HCT116 (cell line): ENCODE results near the gene ELOB. TPM values are rescaled to one million over a fixed set of nuclear protein-coding genes. Genes with fewer than 3 reads are reported as not detected.
A peak's percentile ranks its signal among the peaks of the same experiment; 100 is the strongest.

Experiments used
- ATAC-seq: fragments of 200-7000 bp; cut with Tn5 transposase; 2 replicates; pipeline ENCODE4 v1.9.1; 2020; ENCODE audit warnings: mild to moderate bottlenecking, moderate library complexity
- BruUV-seq: library from RNA; stranded (reverse); fragments of 400-500 nt; replicated peaks from 2 replicates; lab custom pipeline; 2021; lab: Mats Ljungman, UMichigan
- CTCF ChIA-PET: fragments of 300-600 bp; sonication (Branson Sonifier 250); formaldehyde crosslinking; loops from one replicate; lab custom pipeline; 2021; ENCODE audit warnings: antibody characterized with exemption; lab: Charles Lee
- POLR2A ChIA-PET: fragments of 300-600, 350-600 bp; sonication (Branson Sonifier 250); formaldehyde crosslinking; loops from one replicate; lab custom pipeline; 2021; ENCODE audit warnings: antibody characterized with exemption; lab: Charles Lee
- RAD21 ChIA-PET, 2 experiments: fragments of 300-600 bp; sonication (Branson Sonifier 250); formaldehyde crosslinking; loops; one replicate each; lab custom pipeline; 2023; ENCODE audit warnings: low total read pairs in 2 of 2; ENCODE audit not compliant: uncharacterized antibody in 2 of 2, unreplicated experiment in 2 of 2, low non-redundant PET in 1 of 2; lab: Charles Lee
- DNase-seq: peaks from one replicate; pipeline ENCODE4 v3.0.0-alpha.2; 2010; ENCODE audit warnings: low read depth, low spot score
- H2AFZ ChIP-seq: fragments of 200-600 bp; shearing (Covaris generic), sonication (generic); 2 replicates; pipeline ENCODE4 v1.6.1; 2017; ENCODE audit warnings: low read depth, mixed run types, mixed read lengths, antibody characterized with exemption, low read length; ENCODE audit not compliant: poor library complexity, severe bottlenecking
- H3K27ac ChIP-seq: 2 replicates; pipeline ENCODE4 v1.5.1; 2012; ENCODE audit warnings: low read depth, low read length
- H3K27me3 ChIP-seq: fragments of 200-600 bp; sonication (generic); 2 replicates; pipeline ENCODE4 v1.6.1; 2016; ENCODE audit warnings: mixed run types, low read length, mixed read lengths; ENCODE audit not compliant: insufficient read depth
- H3K36me3 ChIP-seq, 2 experiments: fragments of 200-500 bp in 1 of 2; fragments of 200-600 bp in 1 of 2; sonication (Bioruptor generic) in 1 of 2; sonication (generic) in 1 of 2; 2 replicates each; pipeline versions ENCODE4 v1.5.1 to v1.6.1; 2014 to 2016; ENCODE audit warnings: low read length in 2 of 2, inconsistent platforms in 1 of 2, mixed read lengths in 1 of 2, mixed run types in 1 of 2; ENCODE audit not compliant: insufficient read depth in 2 of 2, control insufficient read depth in 1 of 2
- H3K4me1 ChIP-seq, 2 experiments: fragments of 200-600 bp in 1 of 2; sonication (generic) in 1 of 2; 2 replicates each; pipeline versions ENCODE4 v1.5.1 to v1.6.1; 2012 to 2017; ENCODE audit warnings: low read length in 2 of 2, inconsistent platforms in 1 of 2, mild to moderate bottlenecking in 1 of 2, mixed read lengths in 1 of 2, mixed run types in 1 of 2, moderate library complexity in 1 of 2; ENCODE audit not compliant: insufficient read depth in 2 of 2, control insufficient read depth in 1 of 2
- H3K4me2 ChIP-seq: fragments of 200-600 bp; sonication (generic); 2 replicates; pipeline ENCODE4 v1.6.1; 2017; ENCODE audit warnings: mixed run types, low read length, mixed read lengths
- H3K4me3 ChIP-seq, 2 experiments: fragments of 200-600 bp in 1 of 2; sonication (generic) in 1 of 2; replicated peaks in 1 of 2; 2 replicates each; pipeline ENCODE4 v1.5.1; 2011 to 2016; ENCODE audit warnings: low read length in 2 of 2, control low read depth in 1 of 2, low read depth in 1 of 2, mild to moderate bottlenecking in 1 of 2, mixed read lengths in 1 of 2, mixed run types in 1 of 2
- H3K79me2 ChIP-seq: fragments of 200-600 bp; sonication (generic); 2 replicates; pipeline ENCODE4 v1.6.1; 2017; ENCODE audit warnings: mild to moderate bottlenecking, mixed run types, low read length, moderate library complexity, mixed read lengths; ENCODE audit not compliant: insufficient read depth
- H3K9ac ChIP-seq: fragments of 200-600 bp; sonication (generic); 2 replicates; pipeline ENCODE4 v1.6.1; 2016; ENCODE audit warnings: low read length, mixed read lengths
- H3K9me2 ChIP-seq: fragments of 200-600 bp; sonication (generic), shearing (Covaris generic); 2 replicates; pipeline ENCODE4 v1.6.1; 2017; ENCODE audit warnings: mixed run types, mild to moderate bottlenecking, moderate library complexity; ENCODE audit not compliant: insufficient read depth
- H3K9me3 ChIP-seq, 2 experiments: fragments of 200-500 bp in 1 of 2; fragments of 200-600 bp in 1 of 2; sonication (Bioruptor generic) in 1 of 2; sonication (generic) in 1 of 2; 2 replicates each; pipeline ENCODE4 v1.6.1; 2014 to 2017; ENCODE audit warnings: low read length in 2 of 2, mixed read lengths in 2 of 2, inconsistent platforms in 1 of 2, low read depth in 1 of 2, mild to moderate bottlenecking in 1 of 2, mixed run types in 1 of 2, moderate library complexity in 1 of 2; ENCODE audit not compliant: control insufficient read depth in 1 of 2, insufficient read depth in 1 of 2
- H4K20me1 ChIP-seq: fragments of 200-600 bp; sonication (generic), shearing (Covaris generic); 2 replicates; pipeline ENCODE4 v1.6.1; 2017; ENCODE audit warnings: mixed run types, mild to moderate bottlenecking, moderate library complexity; ENCODE audit not compliant: insufficient read depth
- ATF3 ChIP-seq: IDR thresholded peaks from 2 replicates; pipeline ENCODE4 v1.6.1; 2012
- CBX3 ChIP-seq: IDR thresholded peaks from 2 replicates; pipeline ENCODE4 v1.6.1; 2012; ENCODE audit warnings: low read depth
- CEBPB ChIP-seq: IDR thresholded peaks from 2 replicates; pipeline ENCODE4 v1.6.1; 2012; ENCODE audit warnings: low read depth
- CTCF ChIP-seq, 3 experiments: fragments of 200-600 bp in 1 of 3; sonication (generic) in 1 of 3; IDR thresholded peaks in 2 of 3; conservative IDR thresholded peaks in 1 of 3; 2 replicates each; pipeline ENCODE4 v1.5.1; 2012 to 2017; ENCODE audit warnings: low read depth in 2 of 3, low read length in 2 of 3, antibody characterized with exemption in 1 of 3, borderline replicate concordance in 1 of 3, control low read depth in 1 of 3, mild to moderate bottlenecking in 1 of 3, mixed read lengths in 1 of 3, mixed run types in 1 of 3, moderate library complexity in 1 of 3; ENCODE audit not compliant: insufficient read depth in 1 of 3
- EGR1 ChIP-seq: IDR thresholded peaks from 2 replicates; pipeline ENCODE4 v1.6.1; 2012; ENCODE audit warnings: low read depth
- ELF1 ChIP-seq: IDR thresholded peaks from 2 replicates; pipeline ENCODE4 v1.6.1; 2012; ENCODE audit warnings: low read depth, borderline replicate concordance
- FOSL1 ChIP-seq: IDR thresholded peaks from 2 replicates; pipeline ENCODE4 v1.6.1; 2012; ENCODE audit warnings: low read depth
- JUND ChIP-seq: IDR thresholded peaks from 2 replicates; pipeline ENCODE4 v1.6.1; 2012
- POLR2A ChIP-seq: IDR thresholded peaks from 2 replicates; pipeline ENCODE4 v1.7.0; 2011; ENCODE audit warnings: borderline replicate concordance; ENCODE audit not compliant: insufficient read depth, insufficient read length; ENCODE audit errors: extremely low read depth
- POLR2AphosphoS5 ChIP-seq: IDR thresholded peaks from 2 replicates; pipeline ENCODE4 v1.6.1; 2011; ENCODE audit warnings: mild to moderate bottlenecking, low read depth, low read length, moderate library complexity
- REST ChIP-seq: IDR thresholded peaks from 2 replicates; pipeline ENCODE4 v1.6.1; 2012; ENCODE audit warnings: low read depth
- SP1 ChIP-seq: IDR thresholded peaks from 2 replicates; pipeline ENCODE4 v1.6.1; 2012; ENCODE audit warnings: low read depth
- SRF ChIP-seq: IDR thresholded peaks from 2 replicates; pipeline ENCODE4 v1.6.1; 2012; ENCODE audit warnings: low read depth
- TCF7L2 ChIP-seq: IDR thresholded peaks from 2 replicates; pipeline ENCODE4 v1.7.0; 2011; ENCODE audit warnings: borderline replicate concordance, inconsistent platforms; ENCODE audit not compliant: insufficient read depth, insufficient read length; ENCODE audit errors: extremely low read depth
- ZFX ChIP-seq: fragments of 450-650 bp; IDR thresholded peaks from 2 replicates; pipeline ENCODE4 v1.6.1; 2017
- ZNF274 ChIP-seq: fragments of 200-500 bp; sonication (Bioruptor generic); IDR thresholded peaks from 2 replicates; pipeline ENCODE4 v1.6.1; 2014; ENCODE audit warnings: mild to moderate bottlenecking, low read depth, low read length, inconsistent platforms
- intact Hi-C: fragments of 100-400 bp; cut with micrococcal nuclease; formaldehyde crosslinking; loops from 2 replicates; pipeline ENCODE4 v1.10.0; 2022
- total RNA-seq: library from RNA; stranded (reverse); gene quantifications from one replicate; pipeline ENCODE4 v1.2.1, GENCODE V29; 2021; ENCODE audit not compliant: unreplicated experiment

Gene ELOB
- total RNA-seq, 1 experiment from 2014 or later, result 239 TPM

GRCh38 chr16:2762711-2763110 is 14.4 kb downstream of the ELOB start:
- ChIA-PET POLR2A (no interaction called here), RAD21 (no interaction called here), CTCF (no interaction called here)
- intact Hi-C loops, result no loop called here
- H2AFZ ChIP-seq, result no peak overlapping the region
- H3K9me2 ChIP-seq, result no peaks in the 10 kb centered on the region
- peaks cover 0 to 7% of the 10 kb centered on the region in 2 experiments; a peak in 1 of 4 replicates for H3K4me1 ChIP-seq
- no peaks in the 10 kb centered on the region for H3K27me3 ChIP-seq
- H3K4me3 ChIP-seq, result no peak overlapping the region
- H3K79me2 ChIP-seq, result peaks cover 100% of the 10 kb centered on the region
- peaks cover 39% of the 10 kb centered on the region; the same call in 1 of the 2 replicates for H4K20me1 ChIP-seq
- no peak overlapping the region for H3K9ac ChIP-seq
- DNase-seq (no peak), ATAC-seq (no peak)
- peaks cover 74 to 99% of the 10 kb centered on the region in 2 experiments for H3K36me3 ChIP-seq
- TF ChIP-seq POLR2AphosphoS5 (0 out of 2 replicates have a peak, but pooled peaks have one; percentile 1), ELF1 (no peak)
- H3K9me3 ChIP-seq, result no peaks in the 10 kb centered on the region
- no peak overlapping the region for H3K27ac ChIP-seq
- H3K4me2 ChIP-seq, result no peak overlapping the region
- no TSS peak for BruUV-seq

- Histone ChIP-seq H3K9me3 (no peaks in the 10 kb centered on the region), H3K79me2 (peaks cover 100% of the 10 kb centered on the region), H2AFZ (no peak overlapping the region), H3K9me2 (no peaks in the 10 kb centered on the region), H3K4me1 (peaks cover 0 to under 1% of the 10 kb centered on the region in 2 experiments; a peak in 1 of 4 replicates), H3K27me3 (no peaks in the 10 kb centered on the region), H3K36me3 (peaks cover 78 to 99% of the 10 kb centered on the region in 2 experiments), H3K4me2 (no peak overlapping the region), H3K9ac (no peak overlapping the region), H3K4me3 (no peak overlapping the region), H3K27ac (no peak overlapping the region), H4K20me1 (peaks cover 38% of the 10 kb centered on the region; the same call in 1 of the 2 replicates)
- ATAC-seq, result no peak
- DNase-seq, result no peak
- CTCF ChIA-PET, result no interaction called here
- no TSS peak for BruUV-seq
- POLR2A ChIA-PET, result no interaction called here
- RAD21 ChIA-PET, result no interaction called here
- intact Hi-C loops, result no loop called here
- TF ChIP-seq SP1 (no peak), EGR1 (no peak), POLR2AphosphoS5 (no peak), SRF (no peak), CBX3 (no peak), ATF3 (no peak), ZNF274 (no peak), CEBPB (no peak), CTCF (IDR thresholded peaks at IDR 0.05 in 2 of 3, conservative IDR thresholded peaks at IDR 0.05 in 1 of 3; ENCODE audit: borderline replicate concordance in 1 of 3, insufficient read depth in 1 of 3, low read depth in 2 of 3, low read length in 2 of 3) (no peak), TCF7L2 (no peak), FOSL1 (no peak), POLR2A (no peak), ZFX (no peak), REST (no peak), JUND (no peak)
Observed at GRCh38 chr16:2761886-2762583, 15.0 kb downstream of the ELOB start.
